NCI-H510A (cell line): Measurements from ENCODE around the gene CDH4.
"Not testable (repeated sequence)": the region's sequence is repeated elsewhere in the genome, so short reads cannot be mapped to it uniquely, and the experiment has no call there.

Experiments used
- DNase-seq: peaks from one replicate; lab custom pipeline; 2025; lab: John Stamatoyannopoulos, UW

CDH4 gene

GRCh38 chr20:61439251-61439650 is 187.2 kb downstream of the CDH4 start:
- no peak for DNase-seq

DNA sequence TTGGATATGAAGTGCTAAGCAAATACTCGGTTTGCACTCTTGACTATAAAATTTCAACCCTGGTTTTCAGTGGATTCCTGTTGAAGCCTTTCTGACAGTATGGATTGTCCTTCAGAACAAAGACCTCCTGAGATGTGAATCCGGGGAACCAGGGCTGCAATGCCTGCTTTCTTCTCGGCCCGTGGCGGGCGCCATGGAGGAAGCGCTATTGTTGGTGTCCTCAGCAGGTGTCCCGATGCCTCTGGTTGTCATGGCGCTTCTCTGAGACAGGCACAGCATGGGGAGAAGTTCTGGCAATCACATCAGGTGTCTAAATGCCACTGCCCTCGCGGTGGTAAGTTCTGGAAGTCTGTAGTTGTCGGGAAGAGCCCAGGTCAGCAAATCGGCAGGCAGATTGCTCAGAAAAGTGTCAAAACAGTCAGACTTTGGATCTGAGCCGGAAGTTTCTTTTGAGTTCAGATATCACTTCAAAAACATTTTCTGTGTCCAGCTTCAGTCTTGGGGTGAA is 188.5 kb downstream of the CDH4 start:
- DNase-seq: no peak

GRCh38 chr20:61441537-61441936 is 189.5 kb downstream of the CDH4 start:
- no peak for DNase-seq

- no peak for DNase-seq
Observed at GRCh38 chr20:61442075-61442670, 190.1 kb downstream of the CDH4 start.

DNA sequence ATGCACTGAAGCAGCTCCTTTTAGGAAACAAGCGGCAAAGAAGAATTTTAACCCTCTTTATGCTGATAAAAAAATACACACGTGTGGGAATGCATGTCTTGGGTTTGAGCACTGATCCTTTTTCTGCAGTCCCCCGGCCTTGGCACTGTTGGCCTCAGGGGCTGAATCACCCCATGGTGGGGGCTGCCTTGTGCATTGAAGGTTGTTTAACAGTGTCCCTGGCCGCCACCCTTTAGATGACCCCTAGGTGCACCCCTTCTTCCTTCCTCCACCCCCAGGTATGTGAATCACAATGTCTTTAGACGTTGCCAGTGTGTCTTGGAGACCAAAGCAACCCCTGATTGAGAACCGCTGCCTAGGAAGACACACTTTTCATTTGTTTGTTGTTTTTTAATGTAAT is 190.7 kb downstream of the CDH4 start:
- no peak for DNase-seq

- no peak for DNase-seq
Observed at GRCh38 chr20:61443443-61444126, 191.5 kb downstream of the CDH4 start.

GRCh38 chr20:61444637-61445036 is 192.6 kb downstream of the CDH4 start:
- no peak for DNase-seq

DNA sequence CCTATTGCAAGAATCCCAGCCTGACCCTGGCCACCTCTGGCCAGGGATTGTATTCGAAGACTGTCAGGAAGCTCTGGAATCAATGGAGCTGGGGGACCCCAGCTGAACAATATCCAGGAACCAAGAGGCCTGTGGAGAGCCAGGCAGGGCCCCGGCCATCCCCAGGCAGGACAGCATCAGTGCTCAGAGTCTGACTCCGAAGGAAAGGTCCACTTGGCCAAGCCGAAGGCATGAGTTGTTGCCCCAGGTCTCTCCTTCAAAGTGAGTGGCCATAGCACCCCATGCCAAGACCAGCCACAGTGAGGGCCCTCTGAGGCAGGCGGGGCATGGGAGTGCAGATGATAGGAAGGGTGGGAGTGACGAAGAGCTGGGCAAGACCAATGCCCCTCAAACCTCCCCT is 193.1 kb downstream of the CDH4 start:
- DNase-seq: no peak

- DNase-seq: no peak
Observed at GRCh38 chr20:61445741-61446140, 193.7 kb downstream of the CDH4 start.

DNA sequence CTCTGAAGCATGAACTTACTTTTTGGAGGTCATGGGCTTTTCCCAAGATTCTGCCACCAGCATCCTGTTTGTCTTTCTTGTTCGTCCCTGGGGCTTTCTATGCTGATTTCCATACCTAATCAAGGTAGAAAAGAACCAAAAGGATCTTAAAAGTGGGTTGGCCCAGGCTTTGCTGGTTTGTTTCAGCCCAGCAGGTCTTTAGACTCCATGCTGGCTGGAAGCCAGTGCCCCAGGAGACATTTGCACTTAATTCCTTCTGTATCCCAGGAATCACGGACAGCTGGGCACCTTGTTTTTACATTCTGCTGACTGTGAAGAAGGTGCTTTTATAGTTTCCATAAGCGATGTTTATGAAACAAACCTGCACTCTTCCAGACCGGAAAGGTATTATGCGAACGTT is 195.9 kb downstream of the CDH4 start:
- no peak for DNase-seq

DNA sequence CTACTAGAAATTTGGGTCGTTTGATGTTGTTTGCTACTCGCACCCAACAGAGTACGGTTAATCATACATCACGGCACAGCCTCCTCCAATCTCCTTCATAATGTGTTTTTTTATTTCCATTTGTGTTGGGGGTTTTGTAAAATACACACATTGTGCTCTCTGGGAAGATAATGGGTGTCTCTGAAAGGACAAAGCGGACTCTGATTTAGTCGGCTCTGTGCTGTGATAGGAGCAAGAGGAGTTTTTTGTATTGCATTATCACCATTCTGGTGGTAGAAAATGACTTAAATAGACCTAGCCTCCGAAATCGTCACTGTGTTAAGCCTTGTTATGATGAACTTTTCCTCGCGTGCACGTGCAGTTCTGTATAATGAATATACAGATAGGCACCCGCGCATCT is 196.3 kb downstream of the CDH4 start:
- DNase-seq: no peak

DNA sequence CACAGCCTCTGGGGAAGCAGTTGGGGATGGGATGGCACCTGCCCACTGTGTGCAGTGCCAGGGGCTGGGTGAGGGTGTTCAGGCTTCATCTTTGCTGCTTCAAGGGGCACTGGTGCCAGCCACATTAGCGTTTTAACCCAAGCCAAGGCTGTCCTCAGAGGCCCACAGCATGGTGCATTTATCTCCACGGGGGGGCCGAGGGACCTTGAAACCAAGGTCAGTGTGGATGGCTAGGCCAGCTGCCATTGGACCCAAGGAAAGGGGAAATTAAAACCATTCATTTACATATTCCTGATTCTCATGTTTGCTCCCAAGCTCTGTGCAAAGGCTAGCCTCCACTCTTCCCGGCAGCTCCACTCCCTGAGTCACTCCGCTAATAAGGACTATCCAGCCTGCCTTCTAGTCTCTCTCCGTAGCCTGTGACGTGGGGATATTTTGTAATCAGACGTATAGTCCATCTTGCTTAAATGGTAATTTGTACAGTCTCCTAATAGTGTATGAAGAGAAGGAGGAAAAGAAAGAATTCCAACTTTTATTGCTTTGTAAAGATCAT is 197.1 kb downstream of the CDH4 start:
- no peak for DNase-seq

GRCh38 chr20:61449916-61450315 is 197.9 kb downstream of the CDH4 start:
- no peak for DNase-seq

DNA sequence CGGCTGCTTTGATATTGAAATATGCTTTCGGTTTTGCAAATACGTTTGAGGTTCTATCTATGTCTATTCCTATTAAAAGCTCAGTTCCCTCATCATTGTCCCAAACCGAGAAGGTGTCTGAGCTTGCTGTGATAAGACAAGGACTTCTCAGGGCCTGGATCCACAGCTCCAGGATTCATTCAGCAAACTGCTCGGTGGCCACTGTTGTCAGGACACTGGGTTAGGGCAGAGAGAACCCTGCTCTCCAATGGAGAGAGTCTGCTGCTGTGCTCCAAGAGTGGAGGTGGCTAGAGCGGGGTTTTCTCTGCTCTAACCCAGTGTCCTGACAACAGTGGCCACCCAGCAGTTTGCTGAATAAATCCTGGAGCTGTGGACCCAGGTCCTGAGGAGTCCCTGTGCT is 198.5 kb downstream of the CDH4 start:
- DNase-seq: no peak

DNA sequence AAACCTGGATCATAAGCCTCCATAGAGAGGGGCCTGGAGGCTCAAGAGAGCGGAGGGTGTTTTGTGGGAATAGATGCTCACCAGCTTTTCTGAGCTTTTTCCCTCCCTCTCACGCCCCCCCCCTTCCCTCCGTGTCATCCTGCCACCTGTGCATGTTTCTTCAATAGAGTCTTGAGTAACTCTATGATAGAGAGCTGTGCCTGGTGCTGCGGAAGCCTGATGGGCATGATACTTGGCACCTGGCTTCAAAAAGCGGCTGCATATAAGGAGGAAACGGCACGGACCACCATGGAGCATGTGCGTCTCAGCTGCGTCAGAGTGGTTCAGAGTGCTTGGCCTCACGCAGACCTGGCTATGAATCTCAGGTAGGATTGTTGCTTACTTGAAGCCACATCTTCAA is 198.9 kb downstream of the CDH4 start:
- DNase-seq: no peak

- DNase-seq: no peak
Observed at GRCh38 chr20:61451953-61452352, 199.9 kb downstream of the CDH4 start.

DNA sequence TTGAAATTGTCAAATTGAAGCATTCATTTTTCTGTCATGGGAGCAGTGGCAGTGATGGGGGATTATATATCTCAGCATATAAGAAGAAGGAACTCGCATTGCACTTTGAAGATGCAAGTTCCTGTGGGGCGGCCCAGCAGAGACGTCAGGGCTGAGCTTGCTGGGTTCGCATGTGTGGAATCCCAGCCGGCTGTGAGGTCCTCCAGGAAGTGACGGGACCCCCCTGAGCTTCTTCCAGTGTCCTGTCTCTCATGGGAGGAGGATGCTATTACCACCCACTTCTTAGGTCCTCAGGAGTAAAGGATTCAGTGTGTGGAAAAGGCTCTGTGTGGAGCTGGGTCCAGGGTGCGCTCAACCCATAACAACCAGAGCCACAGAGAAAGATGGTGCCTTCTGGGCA is 201.2 kb downstream of the CDH4 start:
- no peak for DNase-seq

DNA sequence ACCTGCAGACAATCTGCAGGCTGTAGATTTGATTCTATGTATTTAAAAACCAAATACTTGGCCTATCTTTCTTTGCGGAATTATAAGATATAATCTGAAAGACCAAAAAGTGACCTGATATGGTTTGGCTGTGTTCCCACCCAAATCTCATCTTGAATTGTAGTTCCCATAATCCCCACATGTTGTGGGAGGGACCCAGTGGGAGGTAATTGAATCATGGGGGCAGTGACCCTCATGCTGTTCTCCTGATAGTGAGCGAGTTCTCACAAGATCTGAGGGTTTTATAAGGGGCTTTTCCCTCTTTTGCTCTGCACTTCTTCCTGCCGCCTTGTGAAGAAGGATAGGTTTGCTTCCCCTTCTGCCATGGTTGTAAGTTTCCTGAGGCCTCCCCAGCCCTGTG is 201.6 kb downstream of the CDH4 start:
- DNase-seq: not testable (repeated sequence)

DNA sequence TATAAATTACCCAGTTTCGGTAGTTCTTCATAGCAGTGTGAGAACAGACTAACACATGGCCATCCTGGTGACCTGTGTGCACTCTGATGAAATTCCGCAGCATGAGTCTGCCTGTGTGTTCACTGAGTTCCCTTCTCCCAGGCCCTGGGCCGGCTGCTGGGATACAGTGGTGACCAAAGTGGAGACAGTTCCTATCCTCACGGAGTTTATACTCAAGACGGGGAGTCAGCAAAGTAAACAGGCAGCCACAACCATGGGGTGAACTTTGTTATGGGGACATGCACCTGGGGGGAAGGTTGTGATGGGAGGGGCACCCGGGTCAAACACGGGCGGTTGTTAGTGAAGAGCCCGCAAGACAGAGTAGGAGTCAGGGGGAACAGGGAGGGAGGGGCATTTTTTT is 202.0 kb downstream of the CDH4 start:
- no peak for DNase-seq

- no peak for DNase-seq
Observed at GRCh38 chr20:61455508-61456215, 203.6 kb downstream of the CDH4 start.

- no peak for DNase-seq
Observed at GRCh38 chr20:61457725-61458124, 205.7 kb downstream of the CDH4 start.

DNA sequence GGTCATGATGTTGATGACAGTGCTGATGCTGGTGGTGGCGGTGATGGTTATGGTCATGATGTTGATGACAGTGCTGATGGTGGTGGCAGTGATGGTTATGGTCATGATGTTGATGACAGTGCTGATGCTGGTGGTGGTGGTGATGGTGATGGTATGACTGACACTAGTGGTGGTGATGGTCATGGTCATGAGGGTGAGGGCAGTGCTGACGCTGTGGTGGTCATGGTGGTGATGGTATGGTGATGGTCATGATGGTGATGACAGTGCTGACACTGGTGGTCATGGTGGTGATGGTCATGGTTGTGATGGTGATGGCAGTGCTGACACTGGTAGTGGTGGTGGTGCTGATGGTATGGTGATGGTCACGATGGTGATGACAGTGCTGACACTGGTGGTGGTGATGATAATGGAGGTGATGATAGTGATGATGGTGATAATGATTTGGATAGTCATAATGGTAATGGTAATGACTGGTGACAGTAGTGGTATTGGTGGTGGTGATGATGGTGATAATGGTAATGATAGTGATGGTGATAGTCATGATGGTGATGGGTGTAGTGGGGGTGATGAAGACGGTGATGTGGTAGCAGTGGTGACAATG is 206.2 kb downstream of the CDH4 start:
- DNase-seq: no peak

DNA sequence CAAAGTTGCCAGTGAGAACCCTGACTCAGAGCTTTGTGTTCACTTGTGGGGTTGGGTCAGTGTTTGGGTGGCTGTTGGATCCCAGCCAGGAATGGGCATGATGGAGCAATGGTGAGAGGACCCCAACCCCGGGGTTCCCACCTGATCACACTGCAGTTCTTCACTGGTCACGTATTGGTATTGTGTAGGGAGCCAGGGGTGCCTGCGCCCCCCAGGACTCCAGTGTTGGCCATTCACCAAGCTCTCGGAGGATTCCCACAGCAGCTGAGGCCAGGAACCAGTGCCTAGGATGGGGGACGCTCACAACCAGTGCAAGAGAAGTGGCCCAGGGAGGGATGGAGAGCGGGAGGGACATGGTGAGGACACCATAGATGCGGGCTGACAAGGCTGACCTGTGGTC is 207.2 kb downstream of the CDH4 start:
- DNase-seq: no peak
